Hepatocyte (in vitro differentiated cells): ENCODE measurements around the gene SNAP23. TPM values are rescaled to one million over a fixed set of nuclear protein-coding genes. Genes with fewer than 3 reads are reported as not detected.

Source experiments
- polyA plus RNA-seq: library from polyadenylated mRNA; unstranded; fragments of >200 nt; fragmentation: Nextera tagmentation; extraction: Ambion mirVana; gene quantifications from 2 replicates; pipeline ENCODE4 v1.2.1, GENCODE V29; 2016
- total RNA-seq: library from RNA; depleted of rRNA; stranded (reverse); fragments of >200 nt; gene quantifications from 2 replicates; pipeline ENCODE4 v1.2.3, GENCODE V29; 2014

The SNAP23 gene
- total and polyA plus RNA-seq, 2 experiments from 2014 or later, result 82.7 to 123 TPM

Other genes with a start within 250 kb of the SNAP23 start
- gene GANC, start 222.4 kb upstream of the SNAP23 start, total RNA-seq, result 11.2 and 13.6 TPM in 2 replicates
- 9.1 and 12.5 TPM in 2 replicates for gene GANC, start 222.4 kb upstream of the SNAP23 start, polyA plus RNA-seq
- 90.4 and 97.6 TPM in 2 replicates for gene TMEM87A, start 222.2 kb upstream of the SNAP23 start, total RNA-seq
- 68.3 and 74.2 TPM in 2 replicates for gene TMEM87A, start 222.2 kb upstream of the SNAP23 start, polyA plus RNA-seq
- 15.6 and 21.1 TPM in 2 replicates for gene CAPN3, start 136.1 kb upstream of the SNAP23 start, total RNA-seq
- gene CAPN3, start 136.1 kb upstream of the SNAP23 start, polyA plus RNA-seq, result 15.6 and 18.4 TPM in 2 replicates
- 39.0 and 44.5 TPM in 2 replicates for gene ZNF106, start 4.5 kb upstream of the SNAP23 start, total RNA-seq
- gene ZNF106, start 4.5 kb upstream of the SNAP23 start, polyA plus RNA-seq, result 30.1 and 40.9 TPM in 2 replicates
- gene LRRC57, start 53.2 kb downstream of the SNAP23 start, total RNA-seq, result 19.4 and 19.6 TPM in 2 replicates
- gene LRRC57, start 53.2 kb downstream of the SNAP23 start, polyA plus RNA-seq, result 13.7 and 14.1 TPM in 2 replicates
- 20.2 and 36.8 TPM in 2 replicates for gene HAUS2, start 53.2 kb downstream of the SNAP23 start, total RNA-seq
- gene HAUS2, start 53.2 kb downstream of the SNAP23 start, polyA plus RNA-seq, result 9.6 and 15.1 TPM in 2 replicates
- 1.8 and 3.0 TPM in 2 replicates for gene STARD9, start 80.0 kb downstream of the SNAP23 start, total RNA-seq
- 0.50 and 2.3 TPM in 2 replicates for gene STARD9, start 80.0 kb downstream of the SNAP23 start, polyA plus RNA-seq
- 12.3 and 14.0 TPM in 2 replicates for gene CDAN1, start 241.5 kb downstream of the SNAP23 start, total RNA-seq
- gene CDAN1, start 241.5 kb downstream of the SNAP23 start, polyA plus RNA-seq, result 13.9 and 20.1 TPM in 2 replicates